GM18502 (cell line): ENCODE results near the gene GFPT1.
A peak's percentile ranks its signal among the peaks of the same experiment; 100 is the strongest.

Experiments
- ATAC-seq: cut with Tn5 transposase; IDR thresholded peaks from one replicate; pipeline ENCODE4 v1.9.1; 2021; ENCODE audit warnings: mild to moderate bottlenecking; ENCODE audit not compliant: unreplicated experiment, poor library complexity

GFPT1 gene

DNA sequence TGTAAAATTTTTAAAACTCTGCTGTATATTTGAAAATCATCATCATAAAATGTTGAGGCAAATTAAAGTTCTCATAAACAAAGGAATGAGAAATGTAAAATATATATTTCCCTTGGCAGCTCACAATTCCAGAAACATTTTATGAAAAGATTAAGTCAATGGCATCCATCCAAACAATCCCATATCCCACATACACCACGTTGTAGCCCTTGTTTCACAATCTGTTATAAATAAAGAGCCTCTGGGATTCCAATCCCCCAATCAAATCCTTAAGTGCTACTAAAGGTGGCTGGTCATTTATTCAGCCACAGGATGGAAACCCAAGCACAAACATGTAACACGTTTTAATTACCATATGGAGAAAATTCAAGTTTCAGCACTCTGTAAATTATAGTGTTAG lies 51.7 kb downstream of the GFPT1 start:
- ATAC-seq = no peak

DNA sequence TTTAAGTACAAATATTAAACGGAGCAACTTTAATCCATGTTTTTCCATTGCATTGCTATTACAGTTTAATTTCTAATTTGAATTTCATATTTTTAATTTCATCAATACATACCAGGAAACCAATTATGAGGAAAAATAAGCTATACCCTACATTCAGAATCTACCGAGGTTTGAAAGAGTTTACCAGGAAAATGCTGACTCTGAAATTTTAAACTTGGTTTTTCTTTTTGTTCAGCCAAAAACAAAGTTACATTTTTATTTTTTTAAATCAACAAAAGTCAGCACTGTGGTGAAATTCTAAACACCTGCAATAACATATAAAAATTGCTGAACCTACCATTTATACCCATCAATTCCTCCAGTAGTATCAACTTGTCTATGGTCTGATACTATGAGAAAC lies 53.7 kb downstream of the GFPT1 start:
- no peak for ATAC-seq

DNA sequence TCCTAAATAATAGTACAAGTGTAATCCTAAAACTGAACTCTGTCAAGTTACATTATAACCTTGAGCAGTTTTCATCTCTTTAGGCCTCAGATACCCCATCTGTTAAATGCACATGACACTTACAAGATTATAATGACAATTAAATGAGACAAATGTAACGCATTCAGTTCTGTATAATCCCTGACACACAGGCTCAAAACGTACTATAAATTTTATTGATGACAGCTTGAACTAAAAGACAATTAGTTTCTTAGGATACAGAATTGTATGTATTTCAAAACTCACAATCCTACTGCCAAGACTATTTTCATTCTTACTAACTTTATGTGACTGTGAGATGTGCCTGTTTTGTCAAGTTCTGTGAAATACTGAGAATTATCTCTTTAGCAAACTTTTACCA lies 56.2 kb downstream of the GFPT1 start:
- ATAC-seq = no peak

DNA sequence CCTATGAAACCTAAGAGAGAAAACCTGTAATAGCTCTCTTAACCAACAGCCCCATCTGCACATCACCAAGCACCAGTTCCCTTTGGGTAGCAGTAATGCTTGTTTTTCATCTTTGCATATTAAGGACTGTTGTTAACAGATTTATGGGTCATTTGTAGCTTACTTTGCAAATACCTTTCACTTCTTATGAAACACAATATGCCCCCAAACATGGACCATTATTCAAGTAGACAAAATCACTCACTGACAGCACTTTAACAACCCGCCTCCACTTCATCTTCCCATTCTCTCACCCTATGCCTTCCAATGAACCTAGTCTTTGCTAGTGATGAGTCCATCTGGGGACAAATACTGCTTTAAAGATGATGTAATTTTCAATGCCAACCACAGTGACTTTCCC lies 64.4 kb downstream of the GFPT1 start:
- ATAC-seq = no peak

DNA sequence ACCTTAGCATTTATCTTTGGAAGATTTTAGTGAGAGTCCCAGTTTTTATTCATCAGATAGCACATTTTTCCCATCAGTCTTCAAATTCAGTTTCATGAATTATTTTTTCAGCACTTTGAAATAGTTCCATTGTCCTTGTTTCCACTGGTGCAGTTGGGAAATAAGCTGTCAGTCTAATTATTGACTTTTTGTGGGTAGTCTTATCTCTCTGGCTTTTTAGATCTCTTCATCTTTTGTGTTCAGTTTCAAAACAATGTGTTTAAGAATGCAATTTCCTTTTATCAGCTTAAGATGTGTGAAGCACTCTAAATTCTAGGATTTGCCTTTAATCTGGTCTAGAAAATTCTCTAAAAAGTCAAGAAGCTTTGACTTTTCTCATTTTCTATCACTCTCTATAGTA lies 70.5 kb downstream of the GFPT1 start:
- no peak for ATAC-seq

DNA sequence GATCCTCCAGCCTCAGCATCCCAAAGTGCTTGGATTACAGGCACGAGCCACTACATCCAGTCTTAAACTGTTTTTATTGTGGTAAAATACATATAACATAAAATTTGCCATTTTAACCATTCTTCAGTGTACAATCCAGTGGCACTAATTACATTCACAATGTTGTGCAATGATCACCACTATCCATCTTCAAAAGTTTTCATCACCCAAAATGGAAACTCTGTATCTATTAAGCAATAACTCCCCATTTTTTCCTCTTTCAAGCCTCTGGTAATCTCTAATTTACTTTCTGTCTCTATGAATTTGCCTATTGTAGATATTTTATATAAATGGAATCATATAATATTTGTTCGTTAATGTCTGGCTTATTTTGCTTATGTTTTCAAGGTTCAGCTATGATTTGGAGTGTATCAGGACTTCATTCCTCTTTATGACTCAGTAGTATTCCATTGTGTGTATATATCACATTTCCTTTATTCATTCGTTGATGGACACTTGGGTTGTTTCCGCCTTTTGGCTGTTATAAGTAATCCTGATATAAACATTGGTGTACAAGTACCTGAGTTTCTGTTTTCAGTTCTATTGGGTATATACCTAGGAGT lies 71.8 kb downstream of the GFPT1 start:
- ATAC-seq = no peak

DNA sequence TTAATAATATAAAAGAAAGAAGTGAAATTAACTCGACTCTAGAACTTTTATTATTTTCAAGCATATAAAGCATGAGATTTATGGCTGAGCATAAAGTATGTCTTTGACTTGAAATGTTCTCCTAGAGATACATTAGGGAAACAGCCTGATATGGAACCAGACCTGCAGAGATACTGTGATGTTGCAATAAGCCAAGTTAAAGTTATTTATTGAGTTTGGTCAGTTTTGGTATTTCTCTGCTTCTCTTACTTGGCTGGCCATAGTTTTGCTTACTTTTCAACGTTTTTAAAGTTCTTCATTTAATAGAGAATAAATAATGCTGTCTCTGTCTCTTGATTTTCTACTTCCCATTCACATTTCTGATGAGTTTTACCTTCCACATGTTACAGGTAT lies 76.0 kb downstream of the GFPT1 start:
- ATAC-seq = no peak

DNA sequence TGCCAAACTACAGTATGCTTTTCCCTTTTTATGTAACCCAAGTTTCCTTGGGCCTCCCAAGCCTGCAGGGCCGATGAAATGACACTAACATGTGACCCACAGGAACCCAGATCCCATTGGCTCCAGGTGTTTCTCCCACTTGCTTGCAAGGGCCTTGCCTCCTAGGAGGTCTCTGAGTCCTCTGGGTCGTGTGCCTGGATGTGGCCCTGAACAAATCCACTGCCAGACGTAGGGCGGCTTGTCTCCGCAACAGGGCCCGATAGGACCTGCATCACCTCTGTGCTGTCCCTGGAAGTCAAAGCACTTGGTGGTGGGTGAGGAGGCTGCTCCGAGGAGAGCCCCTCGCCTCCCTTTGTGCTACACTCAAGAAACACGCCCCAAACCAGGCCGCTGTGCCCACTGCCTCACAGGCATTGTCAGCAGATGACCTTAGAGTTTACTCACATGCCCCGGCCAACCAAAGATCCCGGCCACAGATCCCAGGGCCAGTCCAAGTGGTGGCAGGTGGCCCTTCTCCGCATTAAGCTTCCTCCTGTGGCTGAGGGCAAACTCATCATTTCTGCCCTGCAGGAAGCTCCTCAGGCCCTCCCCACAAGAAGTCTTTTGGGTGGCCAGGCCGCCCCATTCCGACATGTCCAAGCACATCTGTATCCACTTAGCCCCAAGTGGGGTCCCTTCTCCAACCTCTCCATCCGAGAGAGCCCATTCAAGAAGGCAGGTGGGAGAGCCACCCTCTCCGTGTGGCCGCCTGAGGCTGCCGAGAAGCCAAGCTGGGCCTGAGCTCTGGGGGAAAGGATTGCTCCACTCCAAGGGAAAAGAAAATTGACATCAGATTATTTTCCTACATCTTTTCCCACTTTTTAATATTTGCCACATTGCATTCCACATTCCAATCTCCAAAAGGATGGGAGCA lies 76.7 kb downstream of the GFPT1 start:
- ATAC-seq = no peak

DNA sequence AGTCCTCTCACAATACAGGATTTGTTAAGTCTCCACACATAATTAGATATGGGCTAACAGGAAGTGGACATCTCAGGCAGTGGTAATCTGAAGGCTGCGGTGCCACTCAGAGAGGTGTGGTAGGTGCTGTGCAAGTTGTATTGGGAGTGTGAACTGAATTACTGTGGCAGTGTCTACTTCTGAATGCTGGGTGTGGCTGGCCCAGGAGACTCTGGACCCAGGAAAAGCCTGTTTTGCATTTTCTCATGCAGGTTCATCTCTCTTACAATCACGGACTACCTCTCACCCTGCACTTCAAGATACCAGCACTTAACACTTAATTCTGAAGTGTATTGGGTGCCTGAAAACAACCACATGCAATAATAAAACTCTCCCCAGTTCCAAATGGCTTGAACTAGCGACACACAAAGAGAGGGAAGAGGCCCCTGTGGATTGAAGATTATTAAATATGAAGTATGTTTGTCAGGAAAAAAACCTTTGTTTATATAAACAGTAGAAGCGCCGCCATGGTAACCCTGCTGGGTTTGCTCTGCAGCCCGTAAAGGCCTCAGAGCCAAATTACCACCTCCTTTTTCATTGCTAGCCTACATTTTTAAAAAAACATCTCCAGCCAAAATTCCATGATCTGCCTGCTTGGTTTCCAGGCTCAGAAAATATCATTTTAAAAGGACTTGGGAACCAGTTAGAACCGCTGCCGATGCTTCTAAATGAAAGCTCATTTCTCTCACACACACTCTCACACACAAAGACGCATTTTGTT lies 77.5 kb downstream of the GFPT1 start:
- ATAC-seq = no peak

DNA sequence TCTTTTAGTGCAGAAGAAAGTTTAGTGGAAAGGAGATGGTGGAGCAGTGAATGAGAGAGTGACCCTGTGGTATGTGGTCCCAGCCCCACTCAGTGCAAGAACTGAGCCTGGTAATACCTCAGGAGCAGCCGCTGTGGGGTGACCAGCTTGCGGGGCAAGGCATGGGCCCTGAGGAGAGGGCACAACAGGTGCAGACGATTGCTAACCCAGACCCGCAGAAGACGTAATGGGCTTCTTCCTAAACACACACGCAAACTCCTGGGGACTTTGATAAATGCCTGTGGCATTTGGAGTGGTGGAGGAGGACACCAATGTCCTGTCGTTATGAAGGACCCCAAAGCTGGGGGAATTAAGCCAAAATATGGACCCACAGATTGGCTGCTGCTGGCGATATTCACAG lies 78.7 kb downstream of the GFPT1 start:
- no peak for ATAC-seq

DNA sequence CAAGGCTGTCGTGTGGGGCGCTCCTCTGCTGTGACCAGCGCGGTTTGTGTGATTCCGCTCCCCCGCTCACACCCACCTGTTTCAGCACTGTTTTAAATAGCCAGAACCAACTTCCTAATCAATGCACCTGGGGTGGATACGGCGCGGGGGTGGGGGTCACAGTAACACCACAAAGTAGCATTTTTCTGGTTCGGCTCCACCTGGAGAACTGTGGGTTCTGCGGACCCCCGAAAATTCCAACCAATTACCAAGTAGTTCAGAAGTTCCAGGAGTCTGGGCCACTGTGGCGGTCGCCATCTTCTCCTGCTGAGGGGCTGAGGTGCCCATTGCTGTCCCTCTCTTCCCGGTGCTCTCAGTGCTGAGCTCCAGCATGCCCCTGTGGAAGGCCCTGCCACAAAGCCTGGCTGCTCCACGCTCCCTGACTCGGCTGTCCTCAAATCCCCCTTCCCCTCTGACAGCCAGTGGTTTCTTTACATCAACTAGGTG lies 79.4 kb downstream of the GFPT1 start:
- no peak for ATAC-seq

DNA sequence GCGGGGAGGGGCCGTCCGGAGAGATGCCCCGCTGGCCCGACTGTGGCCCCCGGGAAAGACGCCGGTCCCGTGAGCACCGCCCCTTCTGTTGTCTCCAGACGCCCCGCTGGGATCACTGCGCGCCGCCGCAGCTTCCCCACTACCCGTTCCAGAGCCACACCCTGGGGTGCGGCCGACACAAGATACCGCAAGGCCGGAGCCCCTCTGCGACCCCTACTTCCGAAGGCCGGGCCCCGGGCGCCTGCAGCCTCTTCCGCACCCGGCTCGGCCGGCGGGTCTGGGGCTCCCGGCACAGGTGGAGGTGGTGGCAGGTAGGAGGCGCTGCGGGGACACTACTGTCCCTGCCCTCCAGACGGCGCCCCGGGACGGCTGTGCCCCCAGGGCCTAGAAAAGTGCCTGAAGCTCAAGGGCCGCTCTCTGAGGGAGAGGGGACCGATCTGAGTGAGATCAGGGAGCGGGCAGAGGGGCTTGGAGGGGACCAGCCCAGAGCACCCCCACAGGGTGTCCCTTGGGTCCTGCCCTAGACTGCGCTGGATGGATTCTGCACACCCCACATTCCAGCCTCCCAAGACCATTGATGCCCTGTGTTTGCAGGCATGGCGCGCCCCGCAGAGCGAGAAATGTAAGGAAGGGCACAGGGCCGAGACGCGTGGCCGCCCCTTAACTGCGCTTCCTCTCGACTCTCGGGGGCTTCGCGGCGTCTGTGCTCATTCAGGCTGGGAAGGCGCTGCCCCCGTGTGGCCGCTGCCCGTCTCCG lies 80.0 kb downstream of the GFPT1 start:
- peak; percentile 89 for ATAC-seq

DNA sequence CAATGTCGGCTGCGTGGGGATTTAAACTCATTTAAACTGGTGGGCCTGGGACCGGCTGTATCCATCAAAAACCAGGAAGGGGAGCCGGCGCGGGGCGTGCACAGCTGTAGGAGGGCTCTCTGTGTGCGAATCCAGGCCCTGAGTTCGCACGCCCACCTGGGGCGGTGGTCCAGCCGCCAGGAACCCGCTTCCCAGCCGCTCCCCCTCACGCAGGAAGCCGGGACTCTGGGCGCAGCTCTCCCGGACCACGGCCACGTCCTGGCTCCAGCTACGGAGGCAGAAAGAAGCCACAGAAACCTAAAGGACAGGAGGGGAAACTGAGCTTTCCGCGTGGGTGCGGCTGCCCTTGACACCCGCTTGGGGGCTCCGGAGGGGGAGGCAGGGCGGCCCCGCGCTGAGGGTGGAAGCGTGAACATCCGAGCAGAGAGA lies 80.6 kb downstream of the GFPT1 start:
- no peak for ATAC-seq

DNA sequence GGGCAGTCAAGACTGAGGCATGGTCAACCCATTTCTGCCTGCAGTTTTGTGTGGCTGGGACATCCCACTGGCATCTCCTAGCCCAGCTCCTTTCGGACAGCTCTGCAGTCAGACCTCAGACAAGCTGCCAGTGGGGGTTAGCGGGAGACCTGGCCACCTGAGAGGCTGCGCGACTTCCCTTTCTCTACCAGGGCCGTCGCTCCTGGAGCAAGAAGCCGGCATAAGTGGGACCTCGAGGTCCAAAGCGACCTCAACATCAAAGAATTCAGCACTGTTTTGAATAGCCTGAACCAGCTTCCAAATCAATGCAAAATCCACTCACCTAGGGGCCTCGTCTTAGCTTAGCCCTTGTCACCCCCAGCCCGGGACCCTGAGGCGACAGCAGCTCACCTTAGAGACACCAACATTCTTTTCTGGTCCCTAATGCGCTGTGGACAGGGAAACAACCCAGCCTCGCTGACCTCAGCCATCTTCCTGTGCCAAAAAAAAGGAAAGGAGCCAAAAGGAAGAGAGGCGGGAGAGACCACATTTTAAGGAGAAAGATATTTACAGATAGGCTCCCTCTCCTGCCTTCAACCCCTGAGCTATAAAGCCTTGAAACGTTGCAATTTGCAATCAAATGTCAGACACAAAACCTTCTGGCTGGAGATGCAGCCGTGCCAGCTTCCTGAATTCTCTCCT lies 81.2 kb downstream of the GFPT1 start:
- ATAC-seq = no peak

DNA sequence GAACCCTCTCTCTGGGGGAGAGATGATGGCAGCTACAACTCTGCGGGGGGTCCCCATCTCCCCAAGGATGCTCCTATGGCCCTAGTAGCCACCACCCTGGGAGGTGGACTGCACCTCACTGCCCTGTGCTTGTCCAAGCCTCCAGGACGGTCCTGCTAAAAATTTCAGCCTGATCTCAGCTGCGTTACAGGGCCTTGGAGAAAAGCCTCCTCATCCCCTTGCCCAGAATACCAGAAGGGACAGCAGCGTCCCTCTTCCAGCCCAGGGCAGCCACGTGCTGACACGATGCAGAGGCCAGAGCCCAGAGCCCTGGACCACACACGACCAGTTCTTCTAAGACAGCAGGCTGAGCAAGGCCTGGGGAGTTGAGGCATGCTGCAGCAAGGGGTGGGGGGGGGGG lies 81.9 kb downstream of the GFPT1 start:
- ATAC-seq = no peak

DNA sequence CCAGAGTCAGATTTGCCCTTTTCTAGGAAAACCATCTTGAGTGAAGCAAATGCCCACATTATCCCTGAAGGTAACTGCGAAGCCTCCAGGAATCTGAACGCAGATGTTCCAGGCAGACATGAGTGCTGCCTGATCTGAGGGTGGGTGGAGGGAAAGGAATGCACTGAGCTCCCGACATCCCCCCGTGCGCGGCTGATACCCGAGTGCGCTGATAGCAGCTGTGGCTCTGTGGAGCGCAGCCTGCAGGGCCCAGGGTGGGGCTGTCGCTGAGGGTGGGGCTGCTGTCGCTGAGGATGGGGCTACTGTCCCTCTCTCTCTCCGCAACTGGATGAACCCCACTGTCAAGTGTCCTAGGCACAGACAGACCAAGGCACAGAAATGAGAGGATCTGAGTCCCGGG lies 82.4 kb downstream of the GFPT1 start:
- ATAC-seq = no peak

DNA sequence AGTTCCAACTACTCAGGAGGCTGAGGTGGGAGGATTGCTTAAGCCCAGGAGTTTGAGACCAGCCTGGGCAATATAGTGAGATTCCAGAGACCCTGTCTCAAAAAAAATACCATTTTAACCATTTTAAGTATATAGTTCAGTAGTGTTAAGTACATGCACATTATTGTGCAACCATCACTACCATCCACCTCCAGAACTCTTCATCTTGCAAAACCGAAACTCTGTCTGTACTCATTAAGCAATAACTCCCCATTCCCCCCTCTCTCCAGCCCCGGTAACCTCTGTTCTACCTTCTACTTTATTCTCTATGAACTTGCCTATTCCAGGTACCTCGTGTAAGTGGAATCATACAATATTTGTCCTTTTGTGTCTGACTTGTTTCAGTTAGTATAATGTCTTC lies 86.4 kb downstream of the GFPT1 start:
- ATAC-seq = no peak

DNA sequence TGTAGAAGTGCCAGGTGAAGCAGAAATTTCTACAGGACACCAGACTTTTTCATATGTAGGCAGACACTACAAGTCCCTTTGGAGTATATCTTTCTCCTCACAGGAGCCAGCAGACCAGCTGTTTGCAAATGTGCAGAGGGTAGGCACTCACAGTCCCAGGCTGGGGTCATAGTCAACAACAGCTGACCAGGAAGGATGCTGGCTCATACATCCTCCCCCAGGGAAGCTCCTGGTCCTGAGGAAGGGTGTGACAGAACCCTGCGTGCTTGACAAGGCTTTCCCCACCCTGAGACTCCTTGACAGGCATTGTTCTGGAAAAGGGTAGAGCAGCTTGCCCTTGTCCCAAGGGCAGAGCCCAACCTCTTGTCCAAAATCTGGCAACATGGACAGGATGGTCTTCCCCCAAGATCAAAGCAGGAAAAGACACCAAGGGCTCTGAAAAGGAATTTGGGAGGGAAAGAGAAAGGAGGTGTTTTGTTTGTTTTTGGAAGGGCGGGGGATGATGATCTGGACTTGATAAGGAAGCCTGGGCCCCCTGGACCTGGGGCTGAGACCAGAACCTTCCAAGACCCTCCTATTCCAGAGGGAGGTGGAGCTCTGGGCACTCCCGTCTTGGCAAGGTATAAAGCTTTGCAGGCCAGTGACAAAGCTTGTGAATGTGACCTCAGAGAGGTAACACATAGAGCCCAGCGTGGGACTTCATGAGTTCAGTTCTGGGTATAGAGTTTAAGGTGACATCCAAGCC lies 87.1 kb downstream of the GFPT1 start:
- ATAC-seq = no peak

DNA sequence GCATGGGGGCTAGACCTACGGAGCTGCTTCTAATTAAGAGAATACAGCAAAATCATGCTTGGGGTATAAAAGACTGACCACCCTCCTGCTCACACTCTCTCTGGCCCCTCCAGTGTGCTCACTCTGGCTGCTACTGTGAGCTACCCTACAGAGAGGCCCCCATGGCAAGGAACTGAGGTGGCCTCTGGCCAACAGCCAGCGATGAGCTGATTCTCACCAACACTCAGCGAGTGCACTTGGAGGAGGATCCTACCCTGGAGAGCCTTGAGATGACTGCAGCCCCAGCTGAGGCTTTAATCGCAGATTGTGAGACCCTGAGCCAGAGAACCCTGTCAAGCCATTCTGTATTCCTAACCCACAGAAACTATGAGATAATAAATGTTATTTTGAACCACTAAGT lies 88.2 kb downstream of the GFPT1 start:
- no peak for ATAC-seq
